ENCODE measurements around the gene CDYL. TPM values are rescaled to one million over a fixed set of nuclear protein-coding genes. Genes with fewer than 3 reads are reported as not detected.

Gene CDYL, protein sequence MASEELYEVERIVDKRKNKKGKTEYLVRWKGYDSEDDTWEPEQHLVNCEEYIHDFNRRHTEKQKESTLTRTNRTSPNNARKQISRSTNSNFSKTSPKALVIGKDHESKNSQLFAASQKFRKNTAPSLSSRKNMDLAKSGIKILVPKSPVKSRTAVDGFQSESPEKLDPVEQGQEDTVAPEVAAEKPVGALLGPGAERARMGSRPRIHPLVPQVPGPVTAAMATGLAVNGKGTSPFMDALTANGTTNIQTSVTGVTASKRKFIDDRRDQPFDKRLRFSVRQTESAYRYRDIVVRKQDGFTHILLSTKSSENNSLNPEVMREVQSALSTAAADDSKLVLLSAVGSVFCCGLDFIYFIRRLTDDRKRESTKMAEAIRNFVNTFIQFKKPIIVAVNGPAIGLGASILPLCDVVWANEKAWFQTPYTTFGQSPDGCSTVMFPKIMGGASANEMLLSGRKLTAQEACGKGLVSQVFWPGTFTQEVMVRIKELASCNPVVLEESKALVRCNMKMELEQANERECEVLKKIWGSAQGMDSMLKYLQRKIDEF
- total RNA-seq (10 to 100 TPM; 22.7 to 71.3 (median 55.7) TPM), polyA plus RNA-seq (10 to 100 TPM in 1 of 2 donors, 1 to 10 TPM in 1; 9.9 to 27.6 TPM)
- long read RNA-seq, donor 1, partial matches to known transcripts, result 6 of 15 reads
- long read RNA-seq, donor 1, other reads (novel, unspliced or antisense), result 7 of 15 reads
- long read RNA-seq, donor 2, partial matches to known transcripts, result 0 of 2 reads
- long read RNA-seq, donor 2, other reads (novel, unspliced or antisense), result 0 of 2 reads
- long read RNA-seq, donor 3, transcript CDYL-203 (7 exons, 2,184 nt), result major isoform, 30 of 37 reads
- long read RNA-seq, donor 3, partial matches to known transcripts, result 2 of 37 reads
- long read RNA-seq, donor 3, other reads (novel, unspliced or antisense), result 3 of 37 reads

DNA sequence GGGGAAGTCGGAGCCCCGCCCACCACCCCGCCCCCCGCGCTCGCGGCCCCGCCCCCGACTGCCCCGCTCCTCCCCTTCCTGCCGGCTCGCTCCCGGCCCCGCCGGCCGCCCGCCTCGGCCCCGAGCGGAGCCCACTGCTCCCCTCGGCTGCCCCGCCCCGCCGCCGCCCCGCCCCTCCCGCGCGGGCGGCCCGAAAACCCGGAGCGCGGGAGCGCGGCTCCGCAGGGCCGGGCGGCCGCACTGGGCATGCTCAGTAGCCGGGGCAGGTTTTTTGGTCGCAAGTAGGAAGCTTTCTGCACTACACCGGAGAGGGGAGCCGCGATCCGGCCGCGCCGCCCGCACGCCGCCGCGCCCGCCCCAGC lies at the start of gene CDYL:
CDYL (plus strand) TSS at position 274 of the 362 bp plus-strand sequence. CDS start 380 bp downstream, outside the sequence.
- no peaks in the 10 kb centered on the region for H3K36me3 ChIP-seq
- no peak for TF ChIP-seq EP300 (IDR thresholded peaks at IDR 0.05)
- TF ChIP-seq, protein P1, sequence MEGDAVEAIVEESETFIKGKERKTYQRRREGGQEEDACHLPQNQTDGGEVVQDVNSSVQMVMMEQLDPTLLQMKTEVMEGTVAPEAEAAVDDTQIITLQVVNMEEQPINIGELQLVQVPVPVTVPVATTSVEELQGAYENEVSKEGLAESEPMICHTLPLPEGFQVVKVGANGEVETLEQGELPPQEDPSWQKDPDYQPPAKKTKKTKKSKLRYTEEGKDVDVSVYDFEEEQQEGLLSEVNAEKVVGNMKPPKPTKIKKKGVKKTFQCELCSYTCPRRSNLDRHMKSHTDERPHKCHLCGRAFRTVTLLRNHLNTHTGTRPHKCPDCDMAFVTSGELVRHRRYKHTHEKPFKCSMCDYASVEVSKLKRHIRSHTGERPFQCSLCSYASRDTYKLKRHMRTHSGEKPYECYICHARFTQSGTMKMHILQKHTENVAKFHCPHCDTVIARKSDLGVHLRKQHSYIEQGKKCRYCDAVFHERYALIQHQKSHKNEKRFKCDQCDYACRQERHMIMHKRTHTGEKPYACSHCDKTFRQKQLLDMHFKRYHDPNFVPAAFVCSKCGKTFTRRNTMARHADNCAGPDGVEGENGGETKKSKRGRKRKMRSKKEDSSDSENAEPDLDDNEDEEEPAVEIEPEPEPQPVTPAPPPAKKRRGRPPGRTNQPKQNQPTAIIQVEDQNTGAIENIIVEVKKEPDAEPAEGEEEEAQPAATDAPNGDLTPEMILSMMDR (IDR thresholded peaks at IDR 0.05), result no peak
- TF ChIP-seq POLR2A (IDR thresholded peaks at IDR 0.05), result no peak
- peak within 1 kb of the TSS in 1 of 2 donors; percentile 42 for H3K27ac ChIP-seq
- intact Hi-C loops (cut with DNase I), result no loop called here
- WGBS, 3 donors, result 0 to 1% (median 0%) methylated on average over 8 to 52 of the region's 55 CpGs
- H3K4me1 ChIP-seq (ENCODE audit: insufficient read depth), result peaks cover 12% of the 10 kb centered on the region
- peak; percentile 84 to 92 (median 89) for DNase-seq
- no peaks in the 10 kb centered on the region for H3K27me3 ChIP-seq
- H3K4me3 ChIP-seq, result peak within 1 kb of the TSS; percentile 69
- no peaks in the 10 kb centered on the region for H3K9me3 ChIP-seq

DNA sequence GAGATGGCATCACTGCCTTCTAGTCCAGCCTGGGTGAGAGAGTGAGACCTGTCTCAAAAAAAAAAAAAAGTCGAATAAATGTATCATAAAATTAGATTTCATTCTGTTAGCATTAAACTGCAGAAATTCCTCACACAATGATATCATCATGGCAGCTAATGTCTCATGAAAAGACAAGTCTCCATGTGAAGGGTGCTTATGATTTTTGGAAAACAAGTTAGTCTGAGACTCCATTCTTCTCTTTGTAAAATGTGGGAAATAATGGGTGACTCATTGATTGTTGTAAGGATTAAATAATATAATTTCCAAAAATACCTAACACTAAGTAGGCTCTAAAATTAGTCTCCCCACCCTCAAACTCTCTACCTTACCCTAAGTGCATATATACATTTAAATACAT lies 49.6 kb upstream of the CDYL start:
- no peaks in the 10 kb centered on the region for H3K27me3 ChIP-seq
- H3K4me1 ChIP-seq (ENCODE audit: insufficient read depth), result no peaks in the 10 kb centered on the region
- intact Hi-C loops (cut with DNase I), result no loop called here
- no peaks in the 10 kb centered on the region for H3K36me3 ChIP-seq
- H3K4me3 ChIP-seq, result no peak overlapping the region
- 82 to 91% (median 88%) methylated on average over 1 of the region's 1 CpG for WGBS, 3 donors
- no peak for TF ChIP-seq EP300 (IDR thresholded peaks at IDR 0.05)
- no peak for TF ChIP-seq POLR2A (IDR thresholded peaks at IDR 0.05)
- TF ChIP-seq, protein P1 (IDR thresholded peaks at IDR 0.05), result no peak
- DNase-seq, result no peak
- no peaks in the 10 kb centered on the region for H3K9me3 ChIP-seq
- H3K27ac ChIP-seq, result no peak overlapping the region

DNA sequence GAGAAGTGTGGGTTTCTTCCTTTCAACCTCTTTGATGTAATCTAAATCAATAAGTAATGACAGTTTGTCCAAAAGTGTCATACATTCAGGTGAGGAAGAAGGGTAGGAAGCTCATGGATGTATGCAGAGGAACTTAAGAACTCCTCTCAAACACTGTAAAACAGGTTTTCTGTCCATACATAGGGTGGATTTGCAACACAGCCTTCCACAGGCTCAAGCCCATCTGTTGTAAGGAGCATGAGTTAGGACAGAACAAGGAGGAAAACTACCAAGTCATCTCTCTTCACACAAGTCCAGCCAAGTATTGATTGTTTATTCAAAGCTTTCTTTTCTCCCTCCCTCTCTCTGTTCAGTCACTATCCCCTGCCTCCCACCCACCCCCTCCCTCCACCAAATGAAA lies 49.0 kb upstream of the CDYL start:
- intact Hi-C loops (cut with DNase I), result no loop called here
- H3K4me1 ChIP-seq (ENCODE audit: insufficient read depth), result no peaks in the 10 kb centered on the region
- no peak overlapping the region for H3K27ac ChIP-seq
- TF ChIP-seq, protein P1 (IDR thresholded peaks at IDR 0.05), result no peak
- no peak for TF ChIP-seq POLR2A (IDR thresholded peaks at IDR 0.05)
- no peak for TF ChIP-seq EP300 (IDR thresholded peaks at IDR 0.05)
- no peaks in the 10 kb centered on the region for H3K27me3 ChIP-seq
- H3K4me3 ChIP-seq, result no peak overlapping the region
- no peak for DNase-seq
- no peaks in the 10 kb centered on the region for H3K36me3 ChIP-seq
- no peaks in the 10 kb centered on the region for H3K9me3 ChIP-seq

DNA sequence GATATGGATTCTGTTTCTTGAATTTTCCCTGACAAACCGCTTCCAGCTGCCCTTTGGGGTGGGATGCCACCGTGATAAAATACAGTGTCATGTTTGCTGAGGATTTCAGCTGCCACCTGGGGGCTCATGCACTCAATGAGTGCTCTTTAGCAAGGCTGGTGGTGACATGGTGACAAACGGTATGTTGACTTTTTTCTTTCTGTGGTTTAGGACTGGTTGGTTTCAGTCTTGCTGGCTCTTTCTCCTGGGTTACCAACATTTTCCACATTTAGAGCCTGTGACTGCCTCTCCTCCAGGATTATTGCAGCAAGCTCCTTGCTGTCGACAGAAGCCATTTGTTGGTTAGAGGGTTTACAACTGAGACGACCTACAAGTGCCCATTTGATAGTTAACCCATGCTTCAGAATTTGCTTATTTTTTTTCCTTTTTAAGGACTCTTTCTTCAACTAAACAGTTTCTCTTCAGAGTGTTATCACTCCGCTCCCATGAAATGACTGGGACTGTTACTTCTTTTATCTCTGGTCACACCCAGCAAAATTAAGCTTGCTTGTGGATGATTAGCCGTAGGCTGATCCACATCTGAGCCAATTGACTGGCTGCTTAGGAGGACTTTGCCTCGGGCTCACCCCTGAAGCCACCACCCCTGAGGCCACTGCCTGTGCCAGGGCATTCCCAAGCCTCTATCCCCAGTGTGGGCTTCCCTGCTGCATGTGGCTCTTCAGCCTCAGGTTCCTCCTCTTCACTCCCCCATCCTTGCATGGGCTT lies 48.4 kb upstream of the CDYL start:
- no peaks in the 10 kb centered on the region for H3K27me3 ChIP-seq
- H3K4me1 ChIP-seq (ENCODE audit: insufficient read depth), result no peaks in the 10 kb centered on the region
- DNase-seq, result no peak
- intact Hi-C loops (cut with DNase I), result no loop called here
- WGBS, 3 donors, result 32 to 42% (median 34%) methylated on average over 8 of the region's 8 CpGs
- H3K36me3 ChIP-seq, result no peaks in the 10 kb centered on the region
- no peak for TF ChIP-seq EP300 (IDR thresholded peaks at IDR 0.05)
- no peak for TF ChIP-seq POLR2A (IDR thresholded peaks at IDR 0.05)
- TF ChIP-seq, protein P1 (IDR thresholded peaks at IDR 0.05), result no peak
- H3K27ac ChIP-seq, result no peak overlapping the region
- no peaks in the 10 kb centered on the region for H3K9me3 ChIP-seq
- H3K4me3 ChIP-seq, result no peak overlapping the region

Data from ovary (tissue), 10 donors.